ENCODE results near the gene NRTN. TPM values are rescaled to one million over a fixed set of nuclear protein-coding genes. Genes with fewer than 3 reads are reported as not detected.

Gene NRTN
- total RNA-seq, 1 donor from 2014 or later = 5.4 TPM

- DNase-seq (ENCODE audit: extremely low spot score, unreplicated experiment) = no peak
- Mint-ChIP-seq H3K9me3 (no peaks in the 10 kb centered on the region), H3K27ac (no peak overlapping the region), H3K27me3 (peaks cover 8% of the 10 kb centered on the region), H3K4me3 (no peak overlapping the region), H3K36me3 (no peaks in the 10 kb centered on the region), H3K4me1 (ENCODE audit: unreplicated experiment) (peaks cover 3% of the 10 kb centered on the region)
- TF ChIP-seq CTCF (conservative IDR thresholded peaks at IDR 0.05) = no peak
These were observed 9.4 kb downstream of the NRTN start for GRCh38 chr19:5814123-5814851.

- no peak overlapping the region for H3K4me3 Mint-ChIP-seq
- no peak overlapping the region for H3K27ac Mint-ChIP-seq
- no peak for DNase-seq (ENCODE audit: extremely low spot score, unreplicated experiment)
- H3K9me3 Mint-ChIP-seq = no peaks in the 10 kb centered on the region
- peaks cover 3% of the 10 kb centered on the region for H3K4me1 Mint-ChIP-seq (ENCODE audit: unreplicated experiment)
- H3K36me3 Mint-ChIP-seq = no peaks in the 10 kb centered on the region
- peaks cover 8% of the 10 kb centered on the region for H3K27me3 Mint-ChIP-seq
- TF ChIP-seq CTCF (conservative IDR thresholded peaks at IDR 0.05) = no peak
These were observed 10.0 kb downstream of the NRTN start for GRCh38 chr19:5814852-5815246.

GRCh38 chr19:5817218-5817617 is 12.4 kb downstream of the NRTN start:
- Mint-ChIP-seq H3K4me1 (ENCODE audit: unreplicated experiment) (peaks cover 3% of the 10 kb centered on the region), H3K27me3 (peaks cover 8% of the 10 kb centered on the region), H3K4me3 (no peak overlapping the region), H3K9me3 (no peaks in the 10 kb centered on the region), H3K27ac (peak overlapping the region; percentile 70), H3K36me3 (no peaks in the 10 kb centered on the region)
- DNase-seq (ENCODE audit: extremely low spot score, unreplicated experiment) = no peak
- TF ChIP-seq CTCF (conservative IDR thresholded peaks at IDR 0.05) = no peak

GRCh38 chr19:5818594-5818993 is 13.7 kb downstream of the NRTN start:
- no peak for TF ChIP-seq CTCF (conservative IDR thresholded peaks at IDR 0.05)
- no peak overlapping the region for H3K4me3 Mint-ChIP-seq
- H3K27ac Mint-ChIP-seq = no peak overlapping the region
- H3K27me3 Mint-ChIP-seq = peaks cover 8% of the 10 kb centered on the region
- peaks cover 3% of the 10 kb centered on the region for H3K4me1 Mint-ChIP-seq (ENCODE audit: unreplicated experiment)
- no peaks in the 10 kb centered on the region for H3K9me3 Mint-ChIP-seq
- no peaks in the 10 kb centered on the region for H3K36me3 Mint-ChIP-seq
- no peak for DNase-seq (ENCODE audit: extremely low spot score, unreplicated experiment)

- DNase-seq (ENCODE audit: extremely low spot score, unreplicated experiment) = no peak
- Mint-ChIP-seq H3K27ac (no peak overlapping the region), H3K36me3 (no peaks in the 10 kb centered on the region), H3K4me1 (ENCODE audit: unreplicated experiment) (peaks cover 3% of the 10 kb centered on the region), H3K9me3 (no peaks in the 10 kb centered on the region), H3K4me3 (no peak overlapping the region), H3K27me3 (peaks cover 8% of the 10 kb centered on the region)
- TF ChIP-seq CTCF (conservative IDR thresholded peaks at IDR 0.05) = no peak
These were observed 15.9 kb downstream of the NRTN start for GRCh38 chr19:5820785-5821184.
